GM12874 (cell line): ENCODE measurements around the gene NINJ2.

Source experiments
- TF ChIP-seq, protein P1 (sequence below): IDR thresholded peaks from 2 replicates; pipeline ENCODE4 v1.5.1; 2011; ENCODE audit warnings: low read depth, mild to moderate bottlenecking, control low read depth, low read length, moderate library complexity; ENCODE audit not compliant: insufficient read depth

Gene NINJ2

GRCh38 chr12:666766-667308, 3.6 kb upstream of the NINJ2 start:
- TF ChIP-seq, protein P1, sequence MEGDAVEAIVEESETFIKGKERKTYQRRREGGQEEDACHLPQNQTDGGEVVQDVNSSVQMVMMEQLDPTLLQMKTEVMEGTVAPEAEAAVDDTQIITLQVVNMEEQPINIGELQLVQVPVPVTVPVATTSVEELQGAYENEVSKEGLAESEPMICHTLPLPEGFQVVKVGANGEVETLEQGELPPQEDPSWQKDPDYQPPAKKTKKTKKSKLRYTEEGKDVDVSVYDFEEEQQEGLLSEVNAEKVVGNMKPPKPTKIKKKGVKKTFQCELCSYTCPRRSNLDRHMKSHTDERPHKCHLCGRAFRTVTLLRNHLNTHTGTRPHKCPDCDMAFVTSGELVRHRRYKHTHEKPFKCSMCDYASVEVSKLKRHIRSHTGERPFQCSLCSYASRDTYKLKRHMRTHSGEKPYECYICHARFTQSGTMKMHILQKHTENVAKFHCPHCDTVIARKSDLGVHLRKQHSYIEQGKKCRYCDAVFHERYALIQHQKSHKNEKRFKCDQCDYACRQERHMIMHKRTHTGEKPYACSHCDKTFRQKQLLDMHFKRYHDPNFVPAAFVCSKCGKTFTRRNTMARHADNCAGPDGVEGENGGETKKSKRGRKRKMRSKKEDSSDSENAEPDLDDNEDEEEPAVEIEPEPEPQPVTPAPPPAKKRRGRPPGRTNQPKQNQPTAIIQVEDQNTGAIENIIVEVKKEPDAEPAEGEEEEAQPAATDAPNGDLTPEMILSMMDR, result no peak

GRCh38 chr12:666066-666465, 2.8 kb upstream of the NINJ2 start:
- TF ChIP-seq, protein P1, result no peak

DNA sequence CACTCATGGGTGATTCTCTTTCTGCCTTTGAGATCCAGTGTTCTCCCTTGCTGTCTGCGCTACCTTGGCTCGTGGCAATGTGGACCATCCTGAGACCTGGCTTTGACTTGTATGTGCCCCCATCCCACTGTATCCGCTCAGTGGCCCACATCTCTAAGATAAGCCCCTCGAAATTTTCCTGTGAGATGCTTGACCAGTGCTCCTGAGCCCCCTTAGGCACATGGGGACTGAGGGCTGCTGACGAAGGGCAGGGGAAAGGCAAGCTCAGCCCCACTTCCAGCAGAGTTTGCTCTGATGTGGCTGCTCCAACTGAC, 1.5 kb upstream of the NINJ2 start:
- TF ChIP-seq, protein P1, result no peak

DNA sequence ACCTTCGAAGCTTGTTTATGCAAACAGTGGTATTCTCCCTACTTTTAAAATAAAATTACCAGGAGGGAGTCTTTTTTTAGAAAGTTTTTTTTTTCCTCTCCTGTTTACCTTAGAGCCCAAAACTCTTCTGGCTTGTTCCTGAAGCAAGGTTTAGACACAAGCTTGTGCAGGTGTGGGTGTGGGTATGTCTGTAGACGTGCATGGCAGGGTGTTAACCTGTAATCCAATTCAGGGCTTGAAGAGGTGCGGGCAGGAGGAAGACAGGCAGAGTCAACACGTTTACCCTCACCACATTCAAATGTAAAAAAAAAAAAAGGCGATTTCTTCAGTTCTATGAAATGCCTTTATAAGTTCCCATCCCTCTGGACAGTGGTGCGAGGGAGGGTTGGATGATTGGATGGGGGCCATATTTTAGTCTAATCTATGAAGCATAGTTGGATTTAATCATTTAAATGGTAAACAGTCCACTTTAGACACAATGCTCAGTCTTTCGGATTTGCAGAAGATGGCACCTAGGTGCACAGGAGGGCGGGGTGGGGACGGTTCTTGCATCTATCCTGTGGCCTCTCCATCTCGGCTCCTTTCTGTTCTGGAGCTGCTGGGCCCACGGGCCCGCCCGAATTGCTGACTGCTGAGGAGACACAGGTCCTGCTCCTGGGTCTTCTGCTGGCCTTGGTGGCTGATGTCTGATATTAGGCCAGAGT, 982 bp upstream of the NINJ2 start:
- TF ChIP-seq, protein P1, result no peak

GRCh38 chr12:662566-663292, 516 bp downstream of the NINJ2 start:
- TF ChIP-seq, protein P1, result no peak

- TF ChIP-seq, protein P1, result no peak
Observed at GRCh38 chr12:661720-662486, 1.3 kb downstream of the NINJ2 start.

DNA sequence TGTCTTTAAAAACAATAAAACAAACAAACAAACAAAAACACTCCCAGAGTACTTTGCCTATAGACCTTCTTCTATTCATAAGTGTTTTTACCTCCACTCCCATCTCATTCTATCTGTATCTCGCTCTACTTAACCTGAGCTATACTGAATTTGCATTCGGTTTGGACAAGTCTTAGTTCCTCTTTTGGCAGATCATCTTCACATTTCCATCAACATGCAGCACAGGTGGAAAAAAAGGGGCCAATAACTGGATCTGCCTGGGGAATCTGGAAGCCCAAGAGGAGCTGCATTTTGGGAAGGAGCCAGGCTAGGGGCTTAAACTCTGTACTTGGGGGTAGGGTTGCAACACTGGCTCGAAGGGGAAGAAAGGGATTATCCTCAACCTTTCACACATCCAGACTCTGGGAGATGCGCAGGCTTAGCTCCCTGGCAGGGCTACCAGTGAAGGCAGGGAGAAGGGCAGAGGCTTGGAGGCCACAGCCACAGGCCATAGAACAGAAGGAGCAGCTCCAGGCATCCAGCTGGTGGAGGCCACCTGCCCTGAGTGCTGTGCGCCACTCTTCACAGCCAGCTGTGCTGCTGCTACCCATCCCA, 4.1 kb downstream of the NINJ2 start:
- TF ChIP-seq, protein P1, result no peak
